Fibroblast of lung (primary cell): ENCODE results near the gene RAB36. TPM values are rescaled to one million over a fixed set of nuclear protein-coding genes. Genes with fewer than 3 reads are reported as not detected.

Experiments used
- DNase-seq, 2 donors: peaks; one replicate each; pipeline versions ENCODE4 v3.0.0 to v3.0.0-alpha.2; 2010; ENCODE audit warnings: low read depth in 2 of 2
- H2AFZ ChIP-seq: 2 replicates; pipeline ENCODE4 v1.5.1; 2012; ENCODE audit warnings: low read length, control low read depth, inconsistent platforms
- H3K27ac ChIP-seq: 2 replicates; pipeline ENCODE4 v1.5.1; 2011; ENCODE audit warnings: low read length, control low read depth; ENCODE audit not compliant: insufficient read depth
- H3K27me3 ChIP-seq: 2 replicates; pipeline ENCODE4 v1.5.1; 2011; ENCODE audit warnings: mild to moderate bottlenecking, low read length; ENCODE audit not compliant: control insufficient read depth, insufficient read depth
- H3K36me3 ChIP-seq: 2 replicates; pipeline ENCODE4 v1.5.1; 2011; ENCODE audit warnings: low read length; ENCODE audit not compliant: control insufficient read depth, insufficient read depth
- H3K4me1 ChIP-seq: 2 replicates; pipeline ENCODE4 v1.5.1; 2011; ENCODE audit warnings: low read length; ENCODE audit not compliant: control insufficient read depth, insufficient read depth; ENCODE audit errors: extremely low read depth
- H3K4me2 ChIP-seq: 2 replicates; pipeline ENCODE4 v1.5.1; 2011; ENCODE audit warnings: low read length, control low read depth; ENCODE audit not compliant: insufficient read depth; ENCODE audit errors: extremely low read depth
- H3K4me3 ChIP-seq, 4 experiments: fragments of 200-600 bp in 1 of 4; sonication (generic) in 1 of 4; replicated peaks in 1 of 4; 2 replicates each; pipeline ENCODE4 v1.5.1; 2011 to 2016; ENCODE audit warnings: low read length in 4 of 4, low read depth in 3 of 4, mild to moderate bottlenecking in 3 of 4, control low read depth in 2 of 4, inconsistent platforms in 1 of 4, mixed read lengths in 1 of 4; ENCODE audit not compliant: insufficient read depth in 1 of 4; ENCODE audit errors: control extremely low read depth in 1 of 4
- H3K79me2 ChIP-seq: 2 replicates; pipeline ENCODE4 v1.5.1; 2012; ENCODE audit warnings: mild to moderate bottlenecking, low read length, inconsistent platforms; ENCODE audit not compliant: control insufficient read depth, insufficient read depth
- H3K9ac ChIP-seq: 2 replicates; pipeline ENCODE4 v1.5.1; 2011; ENCODE audit warnings: mild to moderate bottlenecking, low read length, control low read depth; ENCODE audit not compliant: insufficient read depth
- H3K9me3 ChIP-seq: 2 replicates; pipeline ENCODE4 v1.5.1; 2012; ENCODE audit warnings: low read depth, low read length; ENCODE audit not compliant: control insufficient read depth, insufficient read depth
- H4K20me1 ChIP-seq: 2 replicates; pipeline ENCODE4 v1.5.1; 2011; ENCODE audit warnings: low read length; ENCODE audit not compliant: control insufficient read depth, insufficient read depth; ENCODE audit errors: extremely low read depth
- CTCF ChIP-seq, 2 donors: IDR thresholded peaks in 1 of 2; conservative IDR thresholded peaks in 1 of 2; 1 replicate in 1 of 2; 2 replicates in 1 of 2; pipeline ENCODE4 v1.5.1; 2011 to 2012; ENCODE audit warnings: low read length in 2 of 2, control low read depth in 1 of 2, inconsistent platforms in 1 of 2, low read depth in 1 of 2, mild to moderate bottlenecking in 1 of 2
- EZH2 ChIP-seq: IDR thresholded peaks from 2 replicates; pipeline ENCODE4 v1.5.1; 2012; ENCODE audit warnings: low read length, control low read depth, mild to moderate bottlenecking; ENCODE audit errors: missing control alignments
- polyA plus RNA-seq, 2 donors: library from polyadenylated mRNA; depleted of rRNA in 1 of 2; stranded (reverse) in 1 of 2; unstranded in 1 of 2; fragments of >200 nt; gene quantifications; 2 replicates each; pipeline ENCODE4 v1.2.1, GENCODE V29; 2011 to 2012; ENCODE audit warnings: missing spikeins in 1 of 2
- total RNA-seq: library from RNA; depleted of rRNA; stranded (reverse); fragments of >200 nt; gene quantifications from 2 replicates; pipeline ENCODE4 v1.2.1, GENCODE V29; 2014

RAB36 gene
- total and polyA plus RNA-seq, 2 donors (not counting 1 experiment from before 2014, with no cell fraction given): 2.5 to 3.7 TPM

- no peaks in the 10 kb centered on the region for H3K79me2 ChIP-seq
- H3K4me3 ChIP-seq: no peak overlapping the region
- H4K20me1 ChIP-seq: no peaks in the 10 kb centered on the region
- no peak overlapping the region for H3K9ac ChIP-seq
- DNase-seq: peak; percentile 70 to 80
- H3K27ac ChIP-seq: no peak overlapping the region
- H3K4me2 ChIP-seq: no peak overlapping the region
- no peaks in the 10 kb centered on the region for H3K27me3 ChIP-seq
- no peak overlapping the region for H2AFZ ChIP-seq
- no peaks in the 10 kb centered on the region for H3K9me3 ChIP-seq
- TF ChIP-seq EZH2 (no peak), CTCF (conservative IDR thresholded peaks at IDR 0.05 in 1 of 2, IDR thresholded peaks at IDR 0.05 in 1 of 2; ENCODE audit: low read depth in 1 of 2, low read length in 2 of 2) (no peak)
- peaks cover 4% of the 10 kb centered on the region for H3K4me1 ChIP-seq
- no peaks in the 10 kb centered on the region for H3K36me3 ChIP-seq
These were observed 2.5 kb downstream of the RAB36 start for GRCh38 chr22:23147617-23148387.

- Histone ChIP-seq H3K79me2 (no peaks in the 10 kb centered on the region), H3K4me2 (no peak overlapping the region), H3K4me3 (no peak overlapping the region), H3K36me3 (no peaks in the 10 kb centered on the region), H3K9ac (no peak overlapping the region), H2AFZ (no peak overlapping the region), H4K20me1 (no peaks in the 10 kb centered on the region), H3K9me3 (no peaks in the 10 kb centered on the region), H3K27me3 (no peaks in the 10 kb centered on the region), H3K4me1 (peaks cover 4% of the 10 kb centered on the region), H3K27ac (no peak overlapping the region)
- no peak for DNase-seq
- no peak for TF ChIP-seq EZH2
- TF ChIP-seq CTCF (conservative IDR thresholded peaks at IDR 0.05 in 1 of 2, IDR thresholded peaks at IDR 0.05 in 1 of 2; ENCODE audit: low read depth in 1 of 2, low read length in 2 of 2): no peak
These were observed 4.5 kb downstream of the RAB36 start for GRCh38 chr22:23149743-23150238.

GRCh38 chr22:23150762-23151161 lies 5.5 kb downstream of the RAB36 start:
- no peaks in the 10 kb centered on the region for H3K27me3 ChIP-seq
- no peak overlapping the region for H3K27ac ChIP-seq
- no peak overlapping the region for H3K4me3 ChIP-seq
- DNase-seq: no peak
- H4K20me1 ChIP-seq: no peaks in the 10 kb centered on the region
- TF ChIP-seq CTCF (conservative IDR thresholded peaks at IDR 0.05 in 1 of 2, IDR thresholded peaks at IDR 0.05 in 1 of 2; ENCODE audit: low read depth in 1 of 2, low read length in 2 of 2): no peak
- TF ChIP-seq EZH2: no peak
- no peaks in the 10 kb centered on the region for H3K9me3 ChIP-seq
- no peak overlapping the region for H2AFZ ChIP-seq
- H3K36me3 ChIP-seq: peaks cover 1% of the 10 kb centered on the region
- H3K4me2 ChIP-seq: no peak overlapping the region
- H3K79me2 ChIP-seq: no peaks in the 10 kb centered on the region
- H3K4me1 ChIP-seq: peaks cover 3% of the 10 kb centered on the region
- no peak overlapping the region for H3K9ac ChIP-seq
